ENCODE results near the gene SLC9A8. TPM values are rescaled to one million over a fixed set of nuclear protein-coding genes. Genes with fewer than 3 reads are reported as not detected.
A peak's percentile ranks its signal among the peaks of the same experiment; 100 is the strongest.

SLC9A8 gene
- total and polyA plus RNA-seq, 2 of the 8 experiments (the other 6 are each of a cell fraction or from before 2014, with no cell fraction given), result 3.2 to 6.2 TPM

GRCh38 chr20:49768204-49769047 is 44.2 kb upstream of the SLC9A8 start:
- 0 out of 2 replicates have a peak overlapping the region, but pooled peaks have one; percentile 3 for H2AFZ ChIP-seq (ENCODE audit: low read length)
- peak overlapping the region; percentile 79 for H3K27ac ChIP-seq (ENCODE audit: low read depth, low read length)
- H3K4me3 ChIP-seq (ENCODE audit: extremely low read depth in 1 of 4, insufficient read depth in 2 of 4, low read depth in 3 of 4, low read length in 4 of 4), result peak overlapping the region in 1 of 4 experiments; percentile 29; a peak in 1 of 8 replicates
- WGBS, 2 experiments (ENCODE audit: extremely low coverage in 1 of 2, insufficient coverage in 1 of 2, insufficient read length in 1 of 2, insufficient replicate concordance in 2 of 2, low coverage in 1 of 2, low lambda C conversion rate in 2 of 2, missing lambda C conversion rate in 1 of 2), result 23% methylated on average over 8 of the region's 8 CpGs; no CpG with 5 or more reads in 1 of the 2 experiments
- H3K23me2 ChIP-seq (ENCODE audit: low read depth, low read length), result peaks cover 2% of the 10 kb centered on the region; the same call in 1 of the 2 replicates
- peaks cover 7 to 23% (median 14%) of the 10 kb centered on the region in 4 experiments for H3K4me1 ChIP-seq (replicated peaks in 1 of 4; ENCODE audit: control insufficient read depth in 3 of 4, insufficient read depth in 4 of 4, low read length in 3 of 4)
- no peaks in the 10 kb centered on the region for H4K20me1 ChIP-seq (replicated peaks in 1 of 2; ENCODE audit: control insufficient read depth in 1 of 2, insufficient read depth in 2 of 2, low read length in 2 of 2)
- no peaks in the 10 kb centered on the region for H3K79me2 ChIP-seq (ENCODE audit: control insufficient read depth in 1 of 2, insufficient read depth in 2 of 2, low read length in 2 of 2)
- H3K9me3 ChIP-seq (ENCODE audit: insufficient read depth in 2 of 2, low read depth in 1 of 2, low read length in 1 of 2), result peaks cover 0 to 6% of the 10 kb centered on the region in 2 experiments; a peak in 1 of 4 replicates
- H4K91ac ChIP-seq (replicated peaks; ENCODE audit: insufficient read length, low read length), result peak overlapping the region; percentile 95
- H3K9ac ChIP-seq (replicated peaks in 1 of 4; ENCODE audit: extremely low read depth in 1 of 4, low read depth in 3 of 4, low read length in 3 of 4), result peak overlapping the region in 2 of 4 experiments; percentile 15 to 54; a peak in 3 of 7 replicates
- no peaks in the 10 kb centered on the region for H3K27me3 ChIP-seq (replicated peaks in 1 of 4; ENCODE audit: control insufficient read depth in 3 of 4, extremely low read depth in 1 of 4, insufficient read depth in 3 of 4, low read length in 3 of 4)
- peak overlapping the region; percentile 97 for H2AK5ac ChIP-seq (ENCODE audit: low read depth, low read length)
- H3K14ac ChIP-seq (ENCODE audit: insufficient read length), result no peak overlapping the region
- H2BK15ac ChIP-seq (ENCODE audit: low read length), result peak overlapping the region; percentile 90; the same call in 1 of the 2 replicates
- H2BK12ac ChIP-seq (ENCODE audit: low read depth, low read length), result peak overlapping the region; percentile 99
- peak overlapping the region; percentile 99 for H2BK20ac ChIP-seq (ENCODE audit: low read length)
- H4K5ac ChIP-seq (ENCODE audit: insufficient read length, low read depth, low read length), result peak overlapping the region; percentile 82
- DNase-seq (ENCODE audit: low read depth in 1 of 2, low spot score in 2 of 2), result peak; percentile 57 to 59
- no peak overlapping the region for H3K23ac ChIP-seq (ENCODE audit: insufficient read length)
- peak overlapping the region; percentile 99 for H2BK120ac ChIP-seq (replicated peaks; ENCODE audit: low read depth, low read length)
- peak overlapping the region; percentile 66 for H3K18ac ChIP-seq (ENCODE audit: extremely low read depth, low read length)
- CTCF ChIA-PET (ENCODE audit: partially characterized antibody), result interaction anchor here (0.9 to 1.1 kb wide), 2 partner anchors 21 to 77 kb away, joined by 3 to 4 read pairs; no protein-coding TSS in a partner anchor
- peak overlapping the region; percentile 99 for H2BK5ac ChIP-seq (ENCODE audit: low read depth, low read length)
- no peaks in the 10 kb centered on the region for H3K79me1 ChIP-seq (ENCODE audit: low read depth, low read length)
- peak; percentile 52 for FAIRE-seq
- H3K4me2 ChIP-seq (ENCODE audit: insufficient read depth in 1 of 2, low read depth in 2 of 2, low read length in 2 of 2), result peak overlapping the region; percentile 56 to 59
- peak overlapping the region; percentile 51 for H3K4ac ChIP-seq (replicated peaks; ENCODE audit: insufficient read length, low read depth, low read length)
- H4K8ac ChIP-seq (ENCODE audit: extremely low read depth, insufficient read depth, low read length), result no peak overlapping the region
- peaks cover 0 to 3% (median 0%) of the 10 kb centered on the region in 4 experiments; a peak in 1 of 8 replicates for H3K36me3 ChIP-seq (ENCODE audit: control insufficient read depth in 2 of 4, insufficient read depth in 4 of 4, low read length in 3 of 4)
- H3K56ac ChIP-seq (replicated peaks; ENCODE audit: insufficient read length, low read depth, low read length), result peak overlapping the region; percentile 36
- POLR2A ChIA-PET (ENCODE audit: partially characterized antibody), result interaction anchor here (0.8 to 1.8 kb wide), 5 partner anchors 10 to 54 kb away, joined by 4 to 11 read pairs (median 5); partner anchors contain the start of gene B4GALT5
- 0 out of 2 replicates have a peak, but pooled peaks have one; percentile 47 for TF ChIP-seq POU5F1 (IDR thresholded peaks at IDR 0.05; ENCODE audit: low read depth, low read length)
- no peak for TF ChIP-seq POLR2AphosphoS5 (IDR thresholded peaks at IDR 0.05; ENCODE audit: low read depth, low read length)
- peak; percentile 77 for TF ChIP-seq ASH2L (IDR thresholded peaks at IDR 0.05; ENCODE audit: low read length)
- peak; percentile 59 for TF ChIP-seq NANOG (IDR thresholded peaks at IDR 0.05; ENCODE audit: insufficient read depth, low read depth, low read length, poor library complexity, severe bottlenecking)
- TF ChIP-seq TAF7 (optimal IDR thresholded peaks at IDR 0.05; ENCODE audit: borderline replicate concordance, low read depth, low read length), result no peak
- peak; percentile 76 for TF ChIP-seq TEAD4 (IDR thresholded peaks at IDR 0.05; ENCODE audit: low read depth, low read length)
- TF ChIP-seq YY1 (IDR thresholded peaks at IDR 0.05; ENCODE audit: low read depth, low read length), result peak; percentile 22; the same call in 1 of the 2 replicates
- no peak for TF ChIP-seq CTCF (IDR thresholded peaks at IDR 0.05; ENCODE audit: control extremely low read depth in 1 of 3, insufficient read depth in 1 of 3, low read depth in 1 of 3, low read length in 3 of 3)

Measured in H1 (cell line).